Liver (tissue), 3 donors: ENCODE data around the gene AIPL1.

Experiments
- ATF3 ChIP-seq: IDR thresholded peaks from 2 replicates; pipeline ENCODE4 v1.6.1; 2016; ENCODE audit warnings: antibody characterized with exemption
- CTCF ChIP-seq: fragments of 150-350 bp; IDR thresholded peaks from 2 replicates; pipeline ENCODE4 v1.5.1; 2017; ENCODE audit warnings: improper control_type of control experiment, low read depth, low read length; ENCODE audit not compliant: missing input control
- FOXA1 ChIP-seq: IDR thresholded peaks from 2 replicates; pipeline ENCODE4 v1.6.1; 2016; ENCODE audit warnings: antibody characterized with exemption
- GABPA ChIP-seq, 2 donors: IDR thresholded peaks in 1 of 2; conservative IDR thresholded peaks in 1 of 2; 2 replicates each; pipeline ENCODE4 v1.6.1; 2016; ENCODE audit warnings: antibody characterized with exemption in 2 of 2, mild to moderate bottlenecking in 1 of 2, moderate library complexity in 1 of 2
- HNF4G ChIP-seq: IDR thresholded peaks from 2 replicates; pipeline ENCODE4 v1.6.1; 2016; ENCODE audit warnings: antibody characterized with exemption
- JUND ChIP-seq, 2 donors: IDR thresholded peaks; 2 replicates each; pipeline ENCODE4 v1.6.1; 2016; ENCODE audit warnings: antibody characterized with exemption in 2 of 2
- MAX ChIP-seq: IDR thresholded peaks from 2 replicates; pipeline ENCODE4 v1.6.1; 2016; ENCODE audit warnings: antibody characterized with exemption
- RAD21 ChIP-seq, 2 donors: IDR thresholded peaks; 2 replicates each; pipeline ENCODE4 v1.6.1; 2016; ENCODE audit warnings: antibody characterized with exemption in 2 of 2, mild to moderate bottlenecking in 2 of 2
- REST ChIP-seq: IDR thresholded peaks from 2 replicates; pipeline ENCODE4 v1.6.1; 2016; ENCODE audit warnings: antibody characterized with exemption, mild to moderate bottlenecking
- SP1 ChIP-seq: IDR thresholded peaks from 2 replicates; pipeline ENCODE4 v1.6.1; 2018; ENCODE audit warnings: antibody characterized with exemption, mild to moderate bottlenecking
- TAF1 ChIP-seq: conservative IDR thresholded peaks from 2 replicates; pipeline ENCODE4 v1.6.1; 2016; ENCODE audit warnings: antibody characterized with exemption, mild to moderate bottlenecking
- YY1 ChIP-seq: IDR thresholded peaks from 2 replicates; pipeline ENCODE4 v1.6.1; 2016; ENCODE audit warnings: antibody characterized with exemption, mild to moderate bottlenecking
- ZBTB33 ChIP-seq: IDR thresholded peaks from 2 replicates; pipeline ENCODE4 v1.6.1; 2016; ENCODE audit warnings: antibody characterized with exemption
- donor health status: healthy.
- donor health status: healthy.

- TF ChIP-seq CTCF (no peak), JUND (IDR thresholded peaks at IDR 0.05) (no peak), REST (no peak), MAX (no peak), YY1 (no peak), HNF4G (no peak), ZBTB33 (no peak), RAD21 (IDR thresholded peaks at IDR 0.05) (no peak), GABPA (IDR thresholded peaks at IDR 0.05 in 1 of 2, conservative IDR thresholded peaks at IDR 0.05 in 1 of 2) (no peak), FOXA1 (no peak), TAF1 (no peak), ATF3 (no peak), SP1 (no peak)
Measured at GRCh38 chr17:6426356-6427101, 8.4 kb downstream of the AIPL1 start.
